HS-27A (cell line): ENCODE measurements around the gene LENG8.
"Not testable (repeated sequence)": the region's sequence is repeated elsewhere in the genome, so short reads cannot be mapped to it uniquely, and the experiment has no call there.

Source experiments
- DNase-seq: peaks from one replicate; pipeline ENCODE4 v3.0.0-alpha.2; 2012; ENCODE audit warnings: low read depth, missing footprints

Gene LENG8

GRCh38 chr19:54462047-54462654, 13.2 kb downstream of the LENG8 start:
- DNase-seq: no peak

GRCh38 chr19:54462655-54463530, 13.9 kb downstream of the LENG8 start:
- peak; percentile 75 for DNase-seq

GRCh38 chr19:54463531-54464043, 14.6 kb downstream of the LENG8 start, which contains the start of gene LENG9:
Gene LENG9, minus strand, starts transcription at chr19:54463778. Its CDS starts 252 bp downstream, at chr19:54463526.
- peak; percentile 98 for DNase-seq

GRCh38 chr19:54464044-54464629, 15.1 kb downstream of the LENG8 start:
- DNase-seq: peak; percentile 79

GRCh38 chr19:54464630-54465425, 15.8 kb downstream of the LENG8 start:
- DNase-seq: peak; percentile 54

GRCh38 chr19:54465426-54466109, 16.6 kb downstream of the LENG8 start:
- no peak for DNase-seq

- DNase-seq: not testable (repeated sequence)
These were observed 17.1 kb downstream of the LENG8 start for GRCh38 chr19:54466110-54466480.

- DNase-seq: no peak
These were observed 20.5 kb downstream of the LENG8 start for GRCh38 chr19:54469496-54469934.

- no peak for DNase-seq
These were observed 21.4 kb downstream of the LENG8 start for GRCh38 chr19:54470276-54470887.

GRCh38 chr19:54470991-54471782, 22.2 kb downstream of the LENG8 start:
- no peak for DNase-seq

- DNase-seq: no peak
These were observed 24.3 kb downstream of the LENG8 start, which contains the start of gene CDC42EP5 for GRCh38 chr19:54473071-54473891. Gene CDC42EP5, minus strand, starts transcription at chr19:54473296. Its CDS starts 7,749 bp downstream, at chr19:54465547.

GRCh38 chr19:54473892-54474372, 24.9 kb downstream of the LENG8 start:
- no peak for DNase-seq

GRCh38 chr19:54475706-54476105, 26.7 kb downstream of the LENG8 start:
- DNase-seq: no peak

GRCh38 chr19:54477650-54478049, 28.7 kb downstream of the LENG8 start:
- DNase-seq: no peak

- no peak for DNase-seq
These were observed 29.8 kb downstream of the LENG8 start for GRCh38 chr19:54478677-54479266.

GRCh38 chr19:54480051-54480450, 31.1 kb downstream of the LENG8 start:
- no peak for DNase-seq

GRCh38 chr19:54481326-54481930, 32.4 kb downstream of the LENG8 start:
- peak; percentile 41 for DNase-seq

GRCh38 chr19:54482889-54483288, 33.9 kb downstream of the LENG8 start:
- no peak for DNase-seq
